Astrocyte (in vitro differentiated cells and primary cell): ENCODE results near the gene HACE1.
"Not testable (repeated sequence)": the region's sequence is repeated elsewhere in the genome, so short reads cannot be mapped to it uniquely, and the experiment has no call there.

Experiments
- EZH2 ChIP-seq: IDR thresholded peaks from 2 replicates; pipeline ENCODE4 v1.6.1; 2012; ENCODE audit warnings: mild to moderate bottlenecking, low read length, inconsistent platforms; ENCODE audit not compliant: insufficient read depth
- TF ChIP-seq, protein P1 (sequence below): IDR thresholded peaks from 2 replicates; pipeline ENCODE4 v1.5.1; 2011; ENCODE audit warnings: low read depth, mild to moderate bottlenecking, inconsistent platforms, low read length, moderate library complexity; ENCODE audit not compliant: insufficient read depth

GRCh38 chr6:104737567-104737966, 122.2 kb downstream of the HACE1 start:
- TF ChIP-seq, protein P1, sequence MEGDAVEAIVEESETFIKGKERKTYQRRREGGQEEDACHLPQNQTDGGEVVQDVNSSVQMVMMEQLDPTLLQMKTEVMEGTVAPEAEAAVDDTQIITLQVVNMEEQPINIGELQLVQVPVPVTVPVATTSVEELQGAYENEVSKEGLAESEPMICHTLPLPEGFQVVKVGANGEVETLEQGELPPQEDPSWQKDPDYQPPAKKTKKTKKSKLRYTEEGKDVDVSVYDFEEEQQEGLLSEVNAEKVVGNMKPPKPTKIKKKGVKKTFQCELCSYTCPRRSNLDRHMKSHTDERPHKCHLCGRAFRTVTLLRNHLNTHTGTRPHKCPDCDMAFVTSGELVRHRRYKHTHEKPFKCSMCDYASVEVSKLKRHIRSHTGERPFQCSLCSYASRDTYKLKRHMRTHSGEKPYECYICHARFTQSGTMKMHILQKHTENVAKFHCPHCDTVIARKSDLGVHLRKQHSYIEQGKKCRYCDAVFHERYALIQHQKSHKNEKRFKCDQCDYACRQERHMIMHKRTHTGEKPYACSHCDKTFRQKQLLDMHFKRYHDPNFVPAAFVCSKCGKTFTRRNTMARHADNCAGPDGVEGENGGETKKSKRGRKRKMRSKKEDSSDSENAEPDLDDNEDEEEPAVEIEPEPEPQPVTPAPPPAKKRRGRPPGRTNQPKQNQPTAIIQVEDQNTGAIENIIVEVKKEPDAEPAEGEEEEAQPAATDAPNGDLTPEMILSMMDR, result not testable (repeated sequence)
- not testable (repeated sequence) for TF ChIP-seq EZH2
